ENCODE results near the gene MSANTD1. TPM values are rescaled to one million over a fixed set of nuclear protein-coding genes. Genes with fewer than 3 reads are reported as not detected.
"Not testable (repeated sequence)": the region's sequence is repeated elsewhere in the genome, so short reads cannot be mapped to it uniquely, and the experiment has no call there.

Gene MSANTD1
- polyA plus RNA-seq, 1 experiment = 0.10 TPM

GRCh38 chr4:3299976-3300671 is 51.2 kb downstream of the MSANTD1 start:
- Histone ChIP-seq H3K4me3 (ENCODE audit: low read depth, low read length) (no peak overlapping the region), H3K36me3 (ENCODE audit: control insufficient read depth, insufficient read depth, low read length) (no peaks in the 10 kb centered on the region), H3K27me3 (ENCODE audit: control insufficient read depth, insufficient read depth, low read length) (no peaks in the 10 kb centered on the region)
- POLR2A ChIA-PET = no interaction called here
- CTCF ChIA-PET = interaction anchor here (0.8 kb wide), 1 partner anchor 21 kb away, joined by 3 read pairs; no protein-coding TSS in a partner anchor
- TF ChIP-seq CTCF (IDR thresholded peaks at IDR 0.05; ENCODE audit: insufficient read depth, low read depth, low read length) = no peak
- DNase-seq (ENCODE audit: low read depth) = no peak

- H3K36me3 ChIP-seq (ENCODE audit: control insufficient read depth, insufficient read depth, low read length); H3K4me3 ChIP-seq (ENCODE audit: low read depth, low read length); POLR2A ChIA-PET; H3K27me3 ChIP-seq (ENCODE audit: control insufficient read depth, insufficient read depth, low read length); DNase-seq (ENCODE audit: low read depth): not testable (repeated sequence)
- CTCF ChIA-PET = interaction anchor here (0.8 kb wide), 1 partner anchor 21 kb away, joined by 3 read pairs; no protein-coding TSS in a partner anchor
Measured at GRCh38 chr4:3300882-3301281, 51.9 kb downstream of the MSANTD1 start.

- no peak for TF ChIP-seq CTCF (IDR thresholded peaks at IDR 0.05; ENCODE audit: insufficient read depth, low read depth, low read length)
- H3K27me3 ChIP-seq (ENCODE audit: control insufficient read depth, insufficient read depth, low read length) = no peaks in the 10 kb centered on the region
- no peak for DNase-seq (ENCODE audit: low read depth)
- ChIA-PET CTCF (no interaction called here), POLR2A (no interaction called here)
- H3K36me3 ChIP-seq (ENCODE audit: control insufficient read depth, insufficient read depth, low read length) = no peaks in the 10 kb centered on the region
- H3K4me3 ChIP-seq (ENCODE audit: low read depth, low read length) = no peak overlapping the region
Measured at GRCh38 chr4:3301450-3302172, 52.7 kb downstream of the MSANTD1 start.

GRCh38 chr4:3302173-3302785 is 53.3 kb downstream of the MSANTD1 start:
- no peak for DNase-seq (ENCODE audit: low read depth)
- no peak overlapping the region for H3K4me3 ChIP-seq (ENCODE audit: low read depth, low read length)
- no peaks in the 10 kb centered on the region for H3K27me3 ChIP-seq (ENCODE audit: control insufficient read depth, insufficient read depth, low read length)
- POLR2A ChIA-PET = no interaction called here
- no peak for TF ChIP-seq CTCF (IDR thresholded peaks at IDR 0.05; ENCODE audit: insufficient read depth, low read depth, low read length)
- no peaks in the 10 kb centered on the region for H3K36me3 ChIP-seq (ENCODE audit: control insufficient read depth, insufficient read depth, low read length)
- CTCF ChIA-PET = no interaction called here

GRCh38 chr4:3302786-3303564 is 54.0 kb downstream of the MSANTD1 start:
- ChIA-PET CTCF (no interaction called here), POLR2A (no interaction called here)
- DNase-seq (ENCODE audit: low read depth) = no peak
- no peaks in the 10 kb centered on the region for H3K36me3 ChIP-seq (ENCODE audit: control insufficient read depth, insufficient read depth, low read length)
- no peaks in the 10 kb centered on the region for H3K27me3 ChIP-seq (ENCODE audit: control insufficient read depth, insufficient read depth, low read length)
- no peak for TF ChIP-seq CTCF (IDR thresholded peaks at IDR 0.05; ENCODE audit: insufficient read depth, low read depth, low read length)
- no peak overlapping the region for H3K4me3 ChIP-seq (ENCODE audit: low read depth, low read length)

Data from BJ (cell line).